Neural progenitor cell (in vitro differentiated cells): Measurements from ENCODE around the gene ACAP2.

Source experiments
- EZH2phosphoT487 ChIP-seq: fragments of 200-600 bp; sonication (generic); IDR thresholded peaks from 2 replicates; pipeline ENCODE4 v1.6.1; 2017; ENCODE audit warnings: antibody characterized with exemption
- TF ChIP-seq, protein P1 (sequence below): fragments of 200-600 bp; sonication (generic); IDR thresholded peaks from 2 replicates; pipeline ENCODE4 v1.5.1; 2017; ENCODE audit warnings: antibody characterized with exemption, mild to moderate bottlenecking

DNA sequence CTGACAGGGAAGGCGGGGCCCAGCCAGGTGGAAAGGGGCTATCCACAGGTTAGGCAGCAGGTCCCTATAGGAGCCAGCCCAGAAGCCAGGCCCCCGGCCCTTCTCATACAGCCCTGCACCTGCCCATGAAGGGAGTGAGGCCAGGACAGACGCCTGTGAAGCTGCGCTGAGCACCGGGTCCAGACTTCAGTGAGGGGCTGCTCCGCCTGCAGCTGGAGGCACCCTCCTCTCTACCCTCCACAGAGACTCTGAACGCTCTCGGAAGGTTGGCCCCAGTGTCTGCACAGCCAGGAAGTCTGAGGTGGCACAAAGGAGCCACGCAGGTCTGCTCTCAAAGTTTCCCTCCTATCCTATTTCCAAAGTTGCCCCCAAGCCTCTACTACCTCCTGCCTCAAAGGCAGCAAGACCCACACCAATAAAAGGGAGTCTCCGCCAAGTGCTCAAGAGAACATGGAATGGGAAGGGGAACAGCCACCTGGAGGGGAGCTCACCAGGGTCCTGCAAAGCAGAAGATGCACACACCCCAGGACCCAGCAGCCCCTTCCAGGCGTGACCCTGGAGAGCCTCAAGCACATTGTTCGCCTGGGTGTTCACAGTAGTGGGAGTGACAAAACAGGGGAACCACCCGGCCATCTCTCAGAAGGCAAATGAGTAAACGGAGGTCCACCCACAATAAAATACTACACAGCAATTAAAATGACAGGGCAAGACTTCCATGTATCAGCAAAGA, 191.3 kb downstream of the ACAP2 start:
- TF ChIP-seq, protein P1, sequence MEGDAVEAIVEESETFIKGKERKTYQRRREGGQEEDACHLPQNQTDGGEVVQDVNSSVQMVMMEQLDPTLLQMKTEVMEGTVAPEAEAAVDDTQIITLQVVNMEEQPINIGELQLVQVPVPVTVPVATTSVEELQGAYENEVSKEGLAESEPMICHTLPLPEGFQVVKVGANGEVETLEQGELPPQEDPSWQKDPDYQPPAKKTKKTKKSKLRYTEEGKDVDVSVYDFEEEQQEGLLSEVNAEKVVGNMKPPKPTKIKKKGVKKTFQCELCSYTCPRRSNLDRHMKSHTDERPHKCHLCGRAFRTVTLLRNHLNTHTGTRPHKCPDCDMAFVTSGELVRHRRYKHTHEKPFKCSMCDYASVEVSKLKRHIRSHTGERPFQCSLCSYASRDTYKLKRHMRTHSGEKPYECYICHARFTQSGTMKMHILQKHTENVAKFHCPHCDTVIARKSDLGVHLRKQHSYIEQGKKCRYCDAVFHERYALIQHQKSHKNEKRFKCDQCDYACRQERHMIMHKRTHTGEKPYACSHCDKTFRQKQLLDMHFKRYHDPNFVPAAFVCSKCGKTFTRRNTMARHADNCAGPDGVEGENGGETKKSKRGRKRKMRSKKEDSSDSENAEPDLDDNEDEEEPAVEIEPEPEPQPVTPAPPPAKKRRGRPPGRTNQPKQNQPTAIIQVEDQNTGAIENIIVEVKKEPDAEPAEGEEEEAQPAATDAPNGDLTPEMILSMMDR, result no peak
- no peak for TF ChIP-seq EZH2phosphoT487
